SKM-1 (cell line): ENCODE measurements around the gene MTA1.

Experiments
- DNase-seq: peaks from one replicate; lab custom pipeline; 2025; ENCODE audit not compliant: unreplicated experiment; lab: John Stamatoyannopoulos, UW

Gene MTA1

DNA sequence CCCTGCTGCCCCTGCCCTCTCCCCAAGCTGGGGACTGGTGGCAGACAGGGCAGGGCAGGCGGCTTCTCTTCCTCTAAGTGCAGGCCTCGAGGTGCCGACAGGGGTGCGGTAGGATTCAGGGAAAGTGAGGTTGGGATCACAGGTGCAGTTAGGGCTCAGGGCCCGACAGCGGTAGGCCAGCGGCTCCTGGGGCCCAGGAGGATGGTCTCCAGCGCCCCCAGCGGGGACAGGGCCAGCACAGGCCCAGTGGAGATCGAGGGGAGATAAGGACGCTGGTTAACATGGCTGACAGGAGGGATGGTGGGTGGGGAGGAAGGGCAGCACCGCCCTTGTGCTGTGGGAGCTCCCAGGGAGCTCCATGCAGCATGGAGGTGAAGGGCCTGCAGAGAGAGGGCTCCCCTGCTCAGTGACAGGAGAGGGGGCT, 66.1 kb downstream of the MTA1 start:
- no peak for DNase-seq

- no peak for DNase-seq
Measured at GRCh38 chr14:105486163-105486973, 66.7 kb downstream of the MTA1 start, which contains the start of gene CRIP1. Gene CRIP1, plus strand, starts transcription at chr14:105486886. Its CDS starts 374 bp downstream, at chr14:105487260.

GRCh38 chr14:105486974-105487448, 67.4 kb downstream of the MTA1 start:
- no peak for DNase-seq

DNA sequence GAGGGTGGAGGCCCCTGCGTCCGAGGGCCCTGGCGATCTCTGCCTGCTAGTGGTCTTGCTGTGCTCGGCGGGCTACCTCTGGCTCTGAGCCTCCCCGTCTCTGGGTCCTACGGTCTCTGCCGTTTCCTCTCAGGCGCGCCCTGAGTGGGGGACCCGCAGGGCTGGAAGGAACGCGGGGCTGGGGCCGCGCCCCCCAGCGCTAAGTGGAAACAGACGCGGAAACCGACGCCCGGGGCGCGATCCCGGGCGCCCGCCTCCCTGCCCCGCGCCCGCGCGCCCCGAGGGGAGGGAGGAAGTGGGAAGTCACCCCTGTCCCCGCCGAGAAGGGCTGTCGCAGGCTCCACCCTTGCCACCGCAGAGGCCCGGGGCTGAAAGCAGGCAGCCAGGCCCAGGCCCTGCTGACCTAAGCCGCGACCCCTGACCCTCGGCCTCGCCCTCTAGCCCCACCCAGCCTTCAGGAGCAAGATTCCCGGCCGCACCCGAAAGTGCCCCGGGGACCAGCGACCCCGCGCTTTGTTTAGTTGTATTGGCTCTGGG, 67.9 kb downstream of the MTA1 start:
- no peak for DNase-seq

DNA sequence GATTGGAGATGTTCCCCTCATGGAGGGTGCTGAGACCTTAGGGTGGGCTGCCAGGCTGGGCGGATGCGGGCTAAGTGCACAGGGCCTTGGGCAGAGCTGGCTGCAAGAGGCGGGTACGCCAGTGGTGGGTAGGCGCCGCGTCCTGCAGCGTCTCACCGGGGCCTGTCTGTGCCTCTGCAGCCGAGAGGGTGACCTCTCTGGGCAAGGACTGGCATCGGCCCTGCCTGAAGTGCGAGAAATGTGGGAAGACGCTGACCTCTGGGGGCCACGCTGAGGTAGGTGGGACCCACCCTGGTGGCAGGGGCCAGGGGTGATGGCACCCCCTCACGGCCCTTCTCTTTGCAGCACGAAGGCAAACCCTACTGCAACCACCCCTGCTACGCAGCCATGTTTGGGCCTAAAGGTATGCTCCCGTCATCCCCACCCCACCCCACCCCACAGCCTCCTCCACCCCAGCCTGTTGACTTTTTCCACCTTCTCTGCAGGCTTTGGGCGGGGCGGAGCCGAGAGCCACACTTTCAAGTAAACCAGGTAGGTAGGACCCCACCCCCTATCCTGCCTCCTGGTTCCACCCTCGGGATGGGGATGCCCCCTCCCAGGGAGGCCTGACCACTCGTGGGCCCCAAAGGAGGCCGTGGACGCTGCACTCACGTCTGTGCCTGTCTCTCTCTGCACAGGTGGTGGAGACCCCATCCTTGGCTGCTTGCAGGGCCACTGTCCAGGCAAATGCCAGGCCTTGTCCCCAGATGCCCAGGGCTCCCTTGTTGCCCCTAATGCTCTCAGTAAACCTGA, 68.6 kb downstream of the MTA1 start:
- DNase-seq: no peak

DNA sequence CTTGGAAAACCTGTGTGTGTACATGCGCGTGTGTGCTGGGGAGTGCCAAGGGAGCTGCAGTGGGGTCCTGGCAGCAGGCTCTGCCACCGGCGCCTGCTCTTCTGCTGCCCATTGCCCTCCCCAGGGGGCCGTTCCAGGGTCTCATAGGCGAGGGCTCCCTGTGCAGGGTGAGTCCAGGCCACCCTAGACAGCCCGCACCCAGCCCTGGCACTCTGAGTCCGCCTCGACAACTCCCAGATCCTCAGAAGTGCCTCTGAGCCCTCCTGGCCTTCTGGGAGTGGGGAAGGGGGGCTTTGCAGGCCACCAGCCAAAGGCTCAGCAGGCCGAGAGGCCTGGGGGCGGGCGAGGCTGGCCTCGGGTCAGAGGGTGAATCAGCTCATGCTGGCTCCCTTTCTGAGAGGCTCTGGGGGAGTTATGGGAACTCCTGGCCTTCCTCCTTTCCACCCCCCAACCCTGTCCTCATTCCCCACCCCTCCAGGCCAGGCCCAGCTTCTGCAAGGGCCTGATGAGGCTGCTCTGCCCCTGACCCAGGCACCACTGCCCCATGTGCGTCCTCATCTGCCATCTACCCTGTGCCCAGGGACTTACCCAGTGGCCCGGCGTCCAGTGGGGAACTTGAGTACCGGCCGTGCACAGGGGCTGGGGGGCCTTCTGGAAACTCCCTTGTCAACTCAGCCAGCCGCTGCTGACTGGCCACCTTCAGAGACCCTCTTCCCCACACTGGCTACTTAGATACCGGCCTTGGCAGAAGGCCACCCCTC, 69.3 kb downstream of the MTA1 start:
- no peak for DNase-seq

DNA sequence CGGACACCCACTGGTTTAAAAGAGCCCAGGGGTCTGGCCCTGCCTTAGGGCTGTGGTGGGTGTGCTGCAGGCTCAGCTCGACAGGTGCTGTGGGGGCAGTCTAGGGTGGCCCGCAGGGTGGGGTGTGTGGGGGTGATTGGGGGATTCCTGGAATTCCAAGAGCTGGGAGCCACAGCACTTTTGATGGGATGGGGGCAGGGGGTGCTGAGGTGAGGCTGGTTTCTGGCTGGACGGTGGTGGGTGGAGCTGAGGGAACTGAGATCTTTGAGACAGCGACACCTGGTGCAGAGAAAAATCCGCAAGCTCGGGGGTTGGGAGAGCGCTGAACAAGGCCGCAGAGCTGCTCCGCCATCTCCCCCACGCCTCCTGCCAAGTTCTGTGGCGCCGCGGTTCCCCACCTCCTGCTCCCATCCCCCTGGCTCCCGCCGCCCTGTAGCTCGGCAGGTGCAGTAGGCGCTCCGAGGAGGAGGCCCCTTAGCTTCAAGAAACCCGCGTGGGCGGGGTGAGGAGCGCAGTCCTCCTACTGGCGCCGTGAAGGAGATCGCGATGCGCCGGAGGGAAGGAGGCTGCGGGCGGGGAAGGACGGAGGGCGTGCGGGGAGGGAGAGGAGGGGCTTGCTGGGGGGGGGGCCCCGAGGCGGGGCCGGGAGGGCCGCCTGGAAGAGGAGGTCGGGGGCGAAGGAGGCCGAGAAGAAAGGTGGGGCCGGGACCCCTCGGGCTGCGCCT, 70.1 kb downstream of the MTA1 start:
- DNase-seq: peak; percentile 35

- no peak for DNase-seq
Measured at GRCh38 chr14:105490267-105490571, 70.6 kb downstream of the MTA1 start.

GRCh38 chr14:105490572-105491365, 71.1 kb downstream of the MTA1 start, which contains the start of gene TEDC1:
Gene TEDC1, plus strand, starts transcription at chr14:105491246. Its CDS starts 130 bp downstream, at chr14:105491376.
- peak; percentile 93 for DNase-seq

DNA sequence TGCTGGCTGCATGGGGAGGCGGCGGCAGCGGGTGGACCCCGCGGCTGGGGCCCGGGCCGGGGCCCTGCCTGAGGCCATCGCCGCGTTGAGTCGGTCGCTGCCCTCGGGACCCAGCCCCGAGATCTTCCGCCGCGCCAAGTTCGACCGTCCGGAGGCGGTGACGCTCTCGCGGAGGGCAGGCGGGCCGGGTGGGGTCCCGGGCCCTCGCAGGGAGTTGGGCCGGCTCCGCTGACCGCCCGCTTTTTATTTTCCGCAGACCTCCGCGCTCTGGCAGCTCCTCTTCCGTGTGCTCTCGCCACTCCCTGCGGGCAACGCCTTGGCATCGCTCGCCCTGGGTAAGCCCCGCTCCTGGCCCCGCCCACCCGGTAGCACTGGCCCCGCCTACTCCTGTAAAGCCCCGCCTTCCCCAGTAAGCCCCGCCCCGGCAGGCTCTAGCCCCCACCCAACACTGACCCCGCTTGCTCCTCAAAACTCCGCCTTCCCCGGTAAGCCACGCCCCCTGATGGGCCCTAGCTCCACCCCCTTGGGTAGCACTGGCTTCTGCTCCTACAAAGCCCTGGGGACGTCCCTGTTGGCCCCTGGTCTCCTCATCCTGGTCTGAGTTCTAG, 71.8 kb downstream of the MTA1 start:
- peak; percentile 25 for DNase-seq

DNA sequence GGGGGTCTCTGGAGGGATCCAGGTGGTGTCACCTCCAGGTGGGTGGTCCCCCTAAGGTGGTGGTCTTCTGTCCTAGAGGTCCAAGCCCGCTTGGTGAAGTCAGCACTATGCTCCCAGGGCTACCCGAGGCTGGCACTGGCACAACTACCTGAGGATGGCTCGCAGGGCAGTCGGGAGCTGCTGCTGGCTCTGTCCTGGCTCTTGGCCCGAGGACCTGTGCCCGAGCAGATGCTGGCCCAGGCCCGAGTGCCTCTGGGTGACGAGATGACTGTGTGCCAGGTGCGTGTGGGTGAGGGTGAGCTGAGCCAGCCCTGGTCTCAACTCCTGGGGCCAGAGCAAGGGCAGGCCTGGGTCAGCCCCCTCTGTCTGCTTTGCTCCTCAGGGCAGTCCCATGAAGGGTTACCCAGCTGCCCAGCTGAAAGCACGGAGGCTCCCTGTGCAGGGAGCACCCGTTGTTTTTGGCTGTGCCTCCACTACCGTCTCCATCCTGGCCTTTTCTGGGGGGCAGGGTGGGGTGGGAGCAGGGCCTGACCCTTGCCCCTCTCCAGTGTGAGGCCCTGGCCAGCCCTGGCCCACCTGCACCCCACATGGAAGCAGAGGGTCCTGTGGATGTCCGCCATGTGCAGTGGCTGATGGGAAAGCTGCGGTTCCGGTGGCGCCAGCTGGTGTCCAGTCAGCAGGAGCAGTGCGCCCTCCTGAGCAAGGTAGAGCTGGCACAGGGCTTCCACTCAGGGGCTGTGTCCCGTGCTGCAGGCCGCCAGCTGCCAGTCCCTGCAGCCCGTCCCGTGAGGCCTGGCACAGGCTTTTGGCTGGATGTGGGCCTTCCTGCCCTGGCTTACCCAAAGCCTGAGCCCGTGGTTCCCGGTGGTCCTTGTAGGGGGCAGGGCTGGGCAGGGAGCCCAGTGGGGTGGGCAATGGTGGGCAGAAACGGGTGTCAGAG, 72.7 kb downstream of the MTA1 start:
- no peak for DNase-seq

GRCh38 chr14:105492971-105493871, 73.6 kb downstream of the MTA1 start:
- DNase-seq: no peak

DNA sequence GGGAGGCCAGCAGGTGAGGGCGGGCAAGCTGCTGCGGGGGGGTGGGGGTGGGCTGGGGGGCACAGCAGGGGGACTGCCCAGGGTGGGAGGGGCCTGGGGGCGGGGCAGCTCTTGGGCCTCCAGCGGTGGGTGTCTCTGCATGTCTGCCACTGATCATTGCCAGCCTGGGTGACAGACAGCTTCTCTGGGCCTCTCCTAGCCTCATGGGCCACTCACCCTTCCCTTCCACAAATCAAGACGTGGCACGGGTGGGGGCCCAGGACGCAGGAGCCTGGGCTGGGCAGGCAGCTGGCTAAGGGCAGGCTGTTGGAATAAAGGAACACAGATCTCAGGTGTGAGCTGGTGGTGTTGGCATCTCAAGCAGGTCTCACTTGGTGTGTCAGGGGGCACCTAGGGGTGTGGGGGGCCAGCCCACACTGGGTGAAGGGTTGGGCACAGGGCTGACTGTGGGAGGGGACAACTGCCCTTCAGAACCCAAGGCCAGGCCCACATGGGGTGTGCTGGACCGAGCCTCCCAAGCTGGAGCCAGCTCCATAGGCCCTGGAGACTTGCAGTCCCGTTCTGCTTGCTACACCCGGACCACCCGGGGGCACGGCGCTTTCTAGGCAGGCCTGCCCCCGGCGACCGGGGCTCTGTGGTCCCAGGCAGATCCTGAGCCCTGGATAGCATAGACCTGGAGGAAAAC, 74.4 kb downstream of the MTA1 start:
- DNase-seq: no peak

- no peak for DNase-seq
Measured at GRCh38 chr14:105494606-105494929, 74.9 kb downstream of the MTA1 start.

- no peak for DNase-seq
Measured at GRCh38 chr14:105495101-105495989, 75.7 kb downstream of the MTA1 start.
